GM21447 (cell line): ENCODE data around the gene VCP.

Experiments used
- ATAC-seq: cut with Tn5 transposase; IDR thresholded peaks from one replicate; pipeline ENCODE4 v1.9.1; 2021; ENCODE audit not compliant: unreplicated experiment

Gene VCP

GRCh38 chr9:35103660-35104191 lies 31.3 kb upstream of the VCP start:
- ATAC-seq, result no peak

- peak; percentile 96 for ATAC-seq
Observed at GRCh38 chr9:35102769-35103659, 30.6 kb upstream of the VCP start, which contains the start of gene STOML2. STOML2 (minus strand) TSS chr9:35103131; CDS start chr9:35103094, 37 bp downstream.

GRCh38 chr9:35102465-35102768 lies 30.0 kb upstream of the VCP start:
- ATAC-seq, result no peak

GRCh38 chr9:35097573-35097972 lies 25.1 kb upstream of the VCP start:
- no peak for ATAC-seq

GRCh38 chr9:35096035-35096849 lies 23.8 kb upstream of the VCP start, which contains the start of gene PIGO:
PIGO (minus strand) TSS chr9:35096591; CDS start chr9:35095565, 1,026 bp downstream.
- peak; percentile 88 for ATAC-seq

- no peak for ATAC-seq
Observed at GRCh38 chr9:35091536-35091935, 19.1 kb upstream of the VCP start.

GRCh38 chr9:35089434-35089833 lies 17.0 kb upstream of the VCP start:
- ATAC-seq, result no peak

- ATAC-seq, result no peak
Observed at GRCh38 chr9:35085078-35085477, 12.7 kb upstream of the VCP start.

GRCh38 chr9:35079426-35080341 lies 7.3 kb upstream of the VCP start, which contains the start of gene FANCG:
FANCG (minus strand) TSS chr9:35079942; CDS start chr9:35079524, 418 bp downstream.
- peak; percentile 88 for ATAC-seq

- no peak for ATAC-seq
Observed at GRCh38 chr9:35079041-35079425, 6.6 kb upstream of the VCP start.

GRCh38 chr9:35078066-35078465 lies 5.6 kb upstream of the VCP start:
- ATAC-seq, result no peak

GRCh38 chr9:35076848-35077247 lies 4.4 kb upstream of the VCP start:
- no peak for ATAC-seq

GRCh38 chr9:35075358-35075757 lies 2.9 kb upstream of the VCP start:
- no peak for ATAC-seq

GRCh38 chr9:35074791-35075190 lies 2.4 kb upstream of the VCP start:
- ATAC-seq, result no peak

GRCh38 chr9:35074141-35074540 lies 1.7 kb upstream of the VCP start:
- ATAC-seq, result no peak

- no peak for ATAC-seq
Observed at GRCh38 chr9:35073279-35073612, 821 bp upstream of the VCP start.

- ATAC-seq, result peak; percentile 46
Observed at GRCh38 chr9:35071814-35072460, 488 bp downstream of the VCP start.

- no peak for ATAC-seq
Observed at GRCh38 chr9:35070823-35071813, 1.3 kb downstream of the VCP start.

GRCh38 chr9:35069020-35069419 lies 3.4 kb downstream of the VCP start:
- ATAC-seq, result no peak
